B cell (primary cell): Measurements from ENCODE around the gene SZT2.

Experiments
- CTCF ChIP-seq: fragments of 200-600 bp; IDR thresholded peaks from one replicate; pipeline ENCODE4 v1.8.0; 2022; ENCODE audit warnings: antibody characterized with exemption, mild to moderate bottlenecking
- EZH2 ChIP-seq: IDR thresholded peaks from 2 replicates; pipeline ENCODE4 v1.6.1; 2012; ENCODE audit warnings: borderline replicate concordance, low read depth, mild to moderate bottlenecking, moderate library complexity, low read length; ENCODE audit not compliant: insufficient read depth, poor library complexity, severe bottlenecking

GRCh38 chr1:43405876-43406234 lies 16.2 kb downstream of the SZT2 start:
- no peak for TF ChIP-seq CTCF
- no peak for TF ChIP-seq EZH2
